Colonic mucosa (tissue), 4 donors: ENCODE results near the gene LYST. TPM values are rescaled to one million over a fixed set of nuclear protein-coding genes. Genes with fewer than 3 reads are reported as not detected.

ENCODE experiments used
- DNase-seq: peaks from one replicate; pipeline ENCODE4 v3.0.0-alpha.2; 2020
- H3K27ac ChIP-seq: fragments of 200-600 bp; one replicate; pipeline ENCODE4 v1.8.0; 2021
- H3K27me3 ChIP-seq: fragments of 200-600 bp; one replicate; pipeline ENCODE4 v1.8.0; 2021
- H3K36me3 ChIP-seq: fragments of 200-600 bp; one replicate; pipeline ENCODE4 v1.8.0; 2021
- H3K4me1 ChIP-seq: fragments of 200-600 bp; one replicate; pipeline ENCODE4 v1.8.0; 2021; ENCODE audit warnings: mild to moderate bottlenecking
- H3K4me3 ChIP-seq: fragments of 200-600 bp; one replicate; pipeline ENCODE4 v1.8.0; 2021
- H3K9ac ChIP-seq, 2 donors: one replicate each; pipeline ENCODE4 v1.7.0; 2013; ENCODE audit warnings: control low read depth in 2 of 2, low read depth in 2 of 2, low read length in 2 of 2
- H3K9me3 ChIP-seq: fragments of 200-600 bp; one replicate; pipeline ENCODE4 v1.8.0; 2021
- intact Hi-C: fragments of 100-400 bp; cut with DNase I; formaldehyde crosslinking; loops from one replicate; pipeline ENCODE4 v1.14.1; 2022
- total RNA-seq, 2 donors: library from RNA; stranded (reverse); fragmentation: NEBNext Ultra II Directional in 1 of 2; extraction: Animal tissue kit (Norgen Biotek cat#: 25700) in 1 of 2; gene quantifications; one replicate each; pipeline ENCODE4 v1.2.1, GENCODE V29; 2021
- TF ChIP-seq, protein P1 (sequence below): fragments of 200-600 bp; IDR thresholded peaks from one replicate; pipeline ENCODE4 v1.8.0; 2022; ENCODE audit warnings: antibody characterized with exemption, mild to moderate bottlenecking
- donor health status: healthy.
- donor health status: DM: no; HTN: no; CAD: no.
- donor health status: DM: no; HTN: no; CAD: no.

The LYST gene
- total RNA-seq, 2 donors from 2014 or later = 13.7 to 20.0 TPM

DNA sequence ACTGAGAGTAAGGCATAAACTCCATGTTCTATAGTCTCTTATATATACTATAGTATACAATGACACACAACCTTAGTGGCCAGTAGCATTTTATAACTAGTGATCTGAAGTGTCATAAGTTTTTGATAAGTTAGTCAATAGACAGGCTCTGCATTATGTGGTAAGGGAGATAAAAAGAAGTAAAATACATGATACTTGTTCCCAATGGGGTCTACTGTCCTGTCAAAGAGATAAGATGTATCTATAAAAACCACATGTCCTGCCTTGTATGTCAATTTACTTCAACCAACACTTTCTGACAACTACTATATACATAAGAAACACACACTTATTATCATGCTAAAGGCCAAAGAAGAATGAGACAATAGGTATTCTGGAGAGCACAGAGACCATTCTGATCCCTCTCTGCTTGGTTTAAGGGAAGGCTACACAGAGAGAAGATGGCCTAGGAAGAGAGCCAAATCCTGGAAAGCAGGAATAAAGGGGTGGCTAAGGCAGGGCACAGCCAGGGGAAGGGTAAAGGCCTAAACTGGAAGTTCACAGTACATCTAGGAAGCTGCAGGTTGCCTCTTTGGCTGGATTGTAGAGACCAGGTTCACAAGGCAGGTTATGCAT, 91.4 kb downstream of the LYST start:
- no peak for DNase-seq
- Histone ChIP-seq H3K9ac (no peak overlapping the region), H3K9me3 (no peaks in the 10 kb centered on the region), H3K27ac (no peak overlapping the region), H3K4me1 (no peaks in the 10 kb centered on the region), H3K27me3 (no peaks in the 10 kb centered on the region), H3K4me3 (no peak overlapping the region), H3K36me3 (no peaks in the 10 kb centered on the region)
- intact Hi-C loops = no loop called here
- TF ChIP-seq, protein P1, sequence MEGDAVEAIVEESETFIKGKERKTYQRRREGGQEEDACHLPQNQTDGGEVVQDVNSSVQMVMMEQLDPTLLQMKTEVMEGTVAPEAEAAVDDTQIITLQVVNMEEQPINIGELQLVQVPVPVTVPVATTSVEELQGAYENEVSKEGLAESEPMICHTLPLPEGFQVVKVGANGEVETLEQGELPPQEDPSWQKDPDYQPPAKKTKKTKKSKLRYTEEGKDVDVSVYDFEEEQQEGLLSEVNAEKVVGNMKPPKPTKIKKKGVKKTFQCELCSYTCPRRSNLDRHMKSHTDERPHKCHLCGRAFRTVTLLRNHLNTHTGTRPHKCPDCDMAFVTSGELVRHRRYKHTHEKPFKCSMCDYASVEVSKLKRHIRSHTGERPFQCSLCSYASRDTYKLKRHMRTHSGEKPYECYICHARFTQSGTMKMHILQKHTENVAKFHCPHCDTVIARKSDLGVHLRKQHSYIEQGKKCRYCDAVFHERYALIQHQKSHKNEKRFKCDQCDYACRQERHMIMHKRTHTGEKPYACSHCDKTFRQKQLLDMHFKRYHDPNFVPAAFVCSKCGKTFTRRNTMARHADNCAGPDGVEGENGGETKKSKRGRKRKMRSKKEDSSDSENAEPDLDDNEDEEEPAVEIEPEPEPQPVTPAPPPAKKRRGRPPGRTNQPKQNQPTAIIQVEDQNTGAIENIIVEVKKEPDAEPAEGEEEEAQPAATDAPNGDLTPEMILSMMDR = no peak

DNA sequence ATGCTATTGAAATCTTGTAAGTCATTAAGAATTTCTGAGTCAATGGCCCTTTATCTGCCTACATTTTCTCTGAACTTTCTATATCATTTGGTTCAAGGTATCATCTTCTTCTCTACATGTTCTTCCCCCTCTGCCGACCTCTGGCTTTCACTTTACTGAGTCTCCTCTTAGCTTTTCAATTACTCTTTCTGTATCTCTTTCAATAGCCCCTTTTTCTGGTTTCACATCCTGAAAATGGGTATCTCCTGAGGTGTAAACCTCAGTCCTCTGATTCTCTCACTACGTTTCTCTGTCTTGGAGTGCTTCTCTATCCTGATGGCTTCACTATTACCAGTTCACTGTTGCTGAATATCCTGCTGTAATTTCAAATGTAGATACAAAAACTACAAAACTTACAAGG, 98.9 kb downstream of the LYST start:
- no peak overlapping the region for H3K27ac ChIP-seq
- intact Hi-C loops = no loop called here
- TF ChIP-seq, protein P1 = no peak
- DNase-seq = no peak
- H3K9ac ChIP-seq = no peak overlapping the region
- no peaks in the 10 kb centered on the region for H3K9me3 ChIP-seq
- no peaks in the 10 kb centered on the region for H3K4me1 ChIP-seq
- H3K27me3 ChIP-seq = no peaks in the 10 kb centered on the region
- no peak overlapping the region for H3K4me3 ChIP-seq
- no peaks in the 10 kb centered on the region for H3K36me3 ChIP-seq

DNA sequence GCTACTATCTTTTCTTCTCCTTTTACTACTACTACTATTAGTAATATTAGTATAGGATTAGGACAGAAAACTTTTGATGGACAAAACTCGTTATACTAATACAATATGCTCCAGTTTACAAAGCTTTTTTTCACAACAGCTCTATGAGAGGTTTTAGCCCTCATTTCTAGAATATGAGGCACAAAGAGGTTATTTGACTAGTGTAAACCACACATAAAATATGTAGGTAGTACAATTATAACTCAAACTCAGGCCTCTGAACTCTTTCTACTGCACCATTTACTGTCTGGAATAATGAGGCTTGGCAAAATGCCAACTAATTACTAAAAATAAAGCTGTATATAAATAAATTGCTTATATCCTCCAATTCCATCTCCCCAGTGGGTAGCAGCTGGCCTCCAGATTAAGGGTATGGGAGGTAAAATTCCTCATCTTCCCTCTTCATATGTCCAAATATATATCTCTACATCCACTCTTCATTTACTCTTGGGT, 99.9 kb downstream of the LYST start:
- intact Hi-C loops = no loop called here
- TF ChIP-seq, protein P1 = no peak
- Histone ChIP-seq H3K9me3 (no peaks in the 10 kb centered on the region), H3K27me3 (no peaks in the 10 kb centered on the region), H3K4me1 (no peaks in the 10 kb centered on the region), H3K9ac (no peak overlapping the region), H3K27ac (no peak overlapping the region), H3K36me3 (no peaks in the 10 kb centered on the region), H3K4me3 (no peak overlapping the region)
- no peak for DNase-seq

DNA sequence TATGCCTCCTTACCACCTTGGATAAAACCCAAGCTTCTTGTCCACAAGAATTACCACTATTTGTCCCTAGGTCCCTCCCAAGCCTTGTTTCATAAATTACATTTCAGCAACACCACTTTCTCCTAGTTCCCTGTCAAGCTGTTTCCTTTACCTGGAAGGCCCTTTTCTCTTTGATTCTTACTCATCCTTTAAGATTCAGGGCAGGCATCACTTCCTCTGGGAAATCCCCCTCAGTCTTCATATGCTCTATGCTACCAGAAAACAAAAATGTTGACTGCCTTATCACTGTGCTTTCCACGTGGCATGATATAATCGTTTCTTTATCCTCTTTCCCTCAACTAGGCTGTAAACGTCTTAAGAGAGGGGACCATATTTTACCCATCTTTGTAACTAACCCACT, 102.7 kb downstream of the LYST start:
- TF ChIP-seq, protein P1 = no peak
- DNase-seq = no peak
- intact Hi-C loops = no loop called here
- Histone ChIP-seq H3K9ac (no peak overlapping the region), H3K4me1 (no peaks in the 10 kb centered on the region), H3K4me3 (no peak overlapping the region), H3K36me3 (no peaks in the 10 kb centered on the region), H3K27ac (no peak overlapping the region), H3K9me3 (no peaks in the 10 kb centered on the region), H3K27me3 (no peaks in the 10 kb centered on the region)

DNA sequence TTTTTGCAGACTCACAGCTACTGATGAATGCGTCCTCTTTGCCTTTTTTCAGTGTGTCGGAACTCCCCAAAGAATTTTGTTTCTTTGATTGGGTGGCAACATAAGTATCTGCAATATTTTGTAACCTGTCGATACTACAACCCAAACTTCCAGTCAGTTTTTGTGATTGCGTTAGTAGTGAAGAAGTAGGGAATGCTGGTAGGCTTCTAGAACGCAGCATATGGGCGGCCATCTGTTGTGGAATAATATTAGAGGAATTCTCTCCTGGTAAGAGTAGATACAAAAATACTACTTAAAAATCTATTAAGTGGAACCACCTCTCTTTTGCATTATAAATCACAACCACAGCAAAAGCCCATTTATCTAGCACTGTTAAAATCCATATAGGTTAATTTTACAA, 107.4 kb downstream of the LYST start:
- H3K9me3 ChIP-seq = no peaks in the 10 kb centered on the region
- H3K9ac ChIP-seq = no peak overlapping the region
- intact Hi-C loops = no loop called here
- TF ChIP-seq, protein P1 = no peak
- no peaks in the 10 kb centered on the region for H3K4me1 ChIP-seq
- H3K4me3 ChIP-seq = no peak overlapping the region
- no peak for DNase-seq
- no peaks in the 10 kb centered on the region for H3K27me3 ChIP-seq
- no peak overlapping the region for H3K27ac ChIP-seq
- no peaks in the 10 kb centered on the region for H3K36me3 ChIP-seq
